Lower leg skin (tissue), 3 donors: ENCODE data around the gene BFAR.

ENCODE experiments used
- CTCF ChIP-seq, 3 donors: fragments of 450-650 bp; IDR thresholded peaks; one replicate each; pipeline ENCODE4 v1.5.1; 2016; ENCODE audit warnings: antibody characterized with exemption in 3 of 3, mild to moderate bottlenecking in 3 of 3, moderate library complexity in 2 of 3
- POLR2A ChIP-seq, 2 donors: fragments of 450-650 bp; IDR thresholded peaks; one replicate each; pipeline ENCODE4 v1.6.1; 2016 to 2017; ENCODE audit warnings: antibody characterized with exemption in 2 of 2, mild to moderate bottlenecking in 1 of 2, moderate library complexity in 1 of 2

- no peak for TF ChIP-seq POLR2A (IDR thresholded peaks at IDR 0.05)
- TF ChIP-seq CTCF (IDR thresholded peaks at IDR 0.05), result no peak
These were observed 8.5 kb downstream of the BFAR start for GRCh38 chr16:14641206-14641605.
